ENCODE data around the gene CDKN2A.

CDKN2A gene

GRCh38 chr9:21982391-21982790 lies 11.8 kb downstream of the CDKN2A start:
- H3K4me3 ChIP-seq (ENCODE audit: low read depth, low read length): no peak overlapping the region
- TF ChIP-seq CTCF (IDR thresholded peaks at IDR 0.05; ENCODE audit: borderline replicate concordance, insufficient read depth, low read depth, low read length): no peak

DNA sequence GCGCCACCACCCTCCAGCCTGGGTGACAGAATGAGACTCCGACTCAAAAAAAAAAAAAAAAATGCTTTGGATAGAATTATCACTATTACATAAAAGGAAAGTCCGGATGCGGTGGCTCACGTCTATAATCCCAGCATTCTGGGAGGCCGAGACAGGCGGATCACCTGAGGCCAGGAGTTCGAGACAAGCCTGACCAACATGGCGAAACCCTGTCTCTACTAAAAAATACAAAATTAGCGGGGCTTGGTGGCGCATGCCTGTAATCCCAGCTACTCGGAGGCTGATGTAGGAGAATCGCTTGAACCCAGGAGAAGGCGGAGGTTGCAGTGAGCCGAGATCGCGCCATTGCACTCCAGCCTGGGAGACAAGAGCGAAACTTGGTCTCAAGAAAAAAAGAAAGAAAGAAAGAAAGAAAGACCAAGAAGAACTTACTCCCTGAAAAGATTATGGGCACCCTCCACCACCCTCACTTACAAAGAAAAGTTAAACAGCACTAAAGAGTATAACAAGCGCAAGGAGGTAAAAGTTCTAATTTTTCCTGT lies 17.8 kb downstream of the CDKN2A start:
- TF ChIP-seq CTCF (IDR thresholded peaks at IDR 0.05; ENCODE audit: borderline replicate concordance, insufficient read depth, low read depth, low read length): no peak

GRCh38 chr9:21974722-21975409 lies 19.3 kb downstream of the CDKN2A start:
- peak overlapping the region; percentile 57 for H3K4me3 ChIP-seq (ENCODE audit: low read depth, low read length)
- no peak for TF ChIP-seq CTCF (IDR thresholded peaks at IDR 0.05; ENCODE audit: borderline replicate concordance, insufficient read depth, low read depth, low read length)

More for the DNA sequence above, 17.8 kb downstream of the CDKN2A start:
- no peak overlapping the region for H3K4me3 ChIP-seq (ENCODE audit: low read depth, low read length)

GRCh38 chr9:21974343-21974721 lies 19.9 kb downstream of the CDKN2A start:
- no peak for TF ChIP-seq CTCF (IDR thresholded peaks at IDR 0.05; ENCODE audit: borderline replicate concordance, insufficient read depth, low read depth, low read length)
- peak overlapping the region; percentile 57 for H3K4me3 ChIP-seq (ENCODE audit: low read depth, low read length)

- no peak overlapping the region for H3K4me3 ChIP-seq (ENCODE audit: low read depth, low read length)
Measured at GRCh38 chr9:21972361-21972760, 21.8 kb downstream of the CDKN2A start.

DNA sequence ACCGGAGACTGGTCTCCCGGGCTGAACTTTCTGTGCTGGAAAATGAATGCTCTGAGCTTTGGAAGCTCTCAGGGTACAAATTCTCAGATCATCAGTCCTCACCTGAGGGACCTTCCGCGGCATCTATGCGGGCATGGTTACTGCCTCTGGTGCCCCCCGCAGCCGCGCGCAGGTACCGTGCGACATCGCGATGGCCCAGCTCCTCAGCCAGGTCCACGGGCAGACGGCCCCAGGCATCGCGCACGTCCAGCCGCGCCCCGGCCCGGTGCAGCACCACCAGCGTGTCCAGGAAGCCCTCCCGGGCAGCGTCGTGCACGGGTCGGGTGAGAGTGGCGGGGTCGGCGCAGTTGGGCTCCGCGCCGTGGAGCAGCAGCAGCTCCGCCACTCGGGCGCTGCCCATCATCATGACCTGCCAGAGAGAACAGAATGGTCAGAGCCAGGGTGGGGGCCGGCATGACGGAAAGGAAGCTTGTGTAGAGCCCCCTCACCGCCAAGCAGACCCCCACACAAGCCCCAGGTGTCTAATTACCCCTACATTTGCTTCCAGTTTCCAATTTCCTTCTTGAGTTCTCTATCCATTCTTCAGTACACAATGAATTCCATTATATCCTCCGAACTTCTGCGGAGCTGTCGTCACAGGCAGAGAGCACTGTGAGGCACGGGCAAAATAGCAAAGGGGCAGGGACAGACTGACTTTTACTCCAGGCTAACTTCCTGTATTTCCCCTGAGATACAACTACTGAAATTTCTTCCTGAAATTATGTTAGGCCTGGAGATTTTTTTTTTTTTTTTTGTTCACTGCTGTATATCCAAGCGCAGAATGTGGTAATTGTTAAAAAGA lies 23.2 kb downstream of the CDKN2A start:
- no peak for TF ChIP-seq CTCF (IDR thresholded peaks at IDR 0.05; ENCODE audit: borderline replicate concordance, insufficient read depth, low read depth, low read length)
- no peak overlapping the region for H3K4me3 ChIP-seq (ENCODE audit: low read depth, low read length)

More at GRCh38 chr9:21972361-21972760, 21.8 kb downstream of the CDKN2A start:
- no peak for TF ChIP-seq CTCF (IDR thresholded peaks at IDR 0.05; ENCODE audit: borderline replicate concordance, insufficient read depth, low read depth, low read length)
